GM19395 (cell line): ENCODE results near the gene RIC3.

ENCODE experiments used
- ATAC-seq: cut with Tn5 transposase; IDR thresholded peaks from one replicate; pipeline ENCODE4 v1.9.1; 2021; ENCODE audit warnings: mild to moderate bottlenecking, moderate library complexity; ENCODE audit not compliant: unreplicated experiment

Gene RIC3

DNA sequence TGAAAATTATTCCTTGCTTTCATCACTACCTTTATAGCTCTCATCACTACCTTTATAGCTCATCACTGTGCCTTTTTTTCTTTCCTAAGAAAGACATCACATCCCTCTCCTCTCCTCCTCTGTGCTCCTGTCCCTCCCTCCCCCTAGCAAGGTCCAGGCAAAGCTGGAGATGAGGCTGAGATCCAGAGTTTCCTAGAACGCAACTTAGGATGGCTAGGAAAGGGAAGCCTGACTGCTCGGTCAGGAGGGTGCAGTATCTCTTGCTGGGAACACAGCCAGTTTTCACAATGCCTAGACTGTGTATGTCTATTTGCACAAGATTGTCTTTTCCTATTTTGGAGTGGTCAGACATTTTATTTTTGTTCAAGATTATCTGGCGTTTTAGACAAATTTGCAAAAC, 63.2 kb downstream of the RIC3 start:
- no peak for ATAC-seq

GRCh38 chr11:8105133-8105532, 63.7 kb downstream of the RIC3 start:
- no peak for ATAC-seq

GRCh38 chr11:8103909-8104308, 64.9 kb downstream of the RIC3 start:
- ATAC-seq, result no peak

GRCh38 chr11:8102965-8103364, 65.9 kb downstream of the RIC3 start:
- no peak for ATAC-seq

GRCh38 chr11:8102296-8102915, 66.4 kb downstream of the RIC3 start:
- ATAC-seq, result no peak

- ATAC-seq, result no peak
Observed at GRCh38 chr11:8101421-8101820, 67.4 kb downstream of the RIC3 start.

DNA sequence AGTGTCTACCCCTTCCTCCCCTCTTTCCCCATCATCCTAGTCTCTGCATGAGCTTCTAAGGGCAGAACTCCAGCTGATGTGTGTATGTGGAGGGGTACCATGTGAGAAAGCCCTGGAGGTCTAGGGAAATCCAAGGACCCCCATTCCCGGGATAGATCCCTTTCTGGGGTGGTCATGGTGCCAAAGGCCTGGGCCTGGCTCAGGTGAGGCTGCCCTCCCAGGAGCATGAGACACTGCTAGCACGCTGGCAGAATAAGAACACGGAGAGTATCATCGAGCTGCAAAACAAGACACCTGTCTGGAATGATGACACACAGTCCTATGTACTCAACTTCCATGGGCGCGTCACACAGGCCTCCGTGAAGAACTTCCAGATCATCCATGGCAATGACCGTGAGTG, 68.2 kb downstream of the RIC3 start:
- no peak for ATAC-seq

- ATAC-seq, result no peak
Observed at GRCh38 chr11:8100158-8100557, 68.7 kb downstream of the RIC3 start.

- ATAC-seq, result peak; percentile 75
Observed at GRCh38 chr11:8099291-8099899, 69.4 kb downstream of the RIC3 start.

- ATAC-seq, result no peak
Observed at GRCh38 chr11:8098879-8099278, 69.9 kb downstream of the RIC3 start.

DNA sequence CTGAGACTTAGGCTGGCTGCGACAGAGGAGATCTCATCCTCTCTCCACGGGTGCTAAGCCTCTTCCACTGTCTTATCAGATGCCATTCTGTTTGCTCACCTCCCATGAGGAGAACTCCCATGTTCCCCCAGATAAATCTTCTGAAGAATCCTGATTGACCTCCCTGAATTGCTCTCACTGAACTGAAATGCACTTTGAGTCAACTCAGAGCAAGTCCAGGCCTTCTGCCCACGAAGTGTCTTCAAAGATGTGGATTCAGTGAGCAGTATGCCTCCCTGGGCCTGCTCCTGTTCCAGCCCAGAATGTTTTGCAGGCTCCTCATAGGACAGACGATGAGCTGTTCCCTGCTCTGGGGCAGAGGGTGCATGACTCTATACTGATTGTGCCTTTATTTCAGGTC, 70.5 kb downstream of the RIC3 start:
- no peak for ATAC-seq

- no peak for ATAC-seq
Observed at GRCh38 chr11:8097926-8098325, 70.9 kb downstream of the RIC3 start.

DNA sequence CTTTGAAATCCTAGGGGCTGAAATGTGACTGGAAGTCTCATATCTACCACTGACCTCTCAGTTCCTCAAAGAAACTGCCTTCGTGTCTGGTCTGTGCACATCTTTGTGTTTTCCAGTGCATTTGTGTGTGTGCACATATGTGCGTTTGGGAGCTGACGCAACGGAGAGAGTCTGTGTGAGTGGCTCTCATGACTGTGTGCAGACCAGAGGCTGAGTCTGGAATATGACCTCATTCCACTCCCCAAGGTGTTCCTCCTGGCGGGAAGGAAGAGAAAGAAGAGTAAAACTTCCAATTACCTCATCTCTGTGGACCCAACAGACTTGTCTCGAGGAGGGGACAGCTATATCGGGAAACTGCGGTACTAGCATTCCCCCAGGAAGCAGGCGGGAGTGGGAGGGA, 71.4 kb downstream of the RIC3 start:
- ATAC-seq, result no peak

- no peak for ATAC-seq
Observed at GRCh38 chr11:8097062-8097461, 71.8 kb downstream of the RIC3 start.

DNA sequence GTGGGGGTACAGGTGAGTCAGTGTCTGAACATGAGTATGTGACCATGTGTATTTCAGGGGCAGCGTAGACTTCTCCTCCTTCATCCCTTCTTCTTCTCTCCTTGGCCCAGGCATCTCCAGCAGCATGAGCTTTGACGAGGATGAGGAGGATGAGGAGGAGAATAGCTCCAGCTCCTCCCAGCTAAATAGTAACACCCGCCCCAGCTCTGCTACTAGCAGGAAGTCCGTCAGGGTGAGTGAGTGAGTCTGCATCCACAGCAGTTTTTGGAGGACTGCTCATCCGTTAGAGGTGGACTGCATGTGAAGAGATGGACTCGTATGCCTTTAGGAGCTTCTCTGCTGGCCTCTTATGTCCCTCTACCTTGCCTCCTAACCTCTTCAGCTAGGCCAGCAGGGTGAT, 72.2 kb downstream of the RIC3 start:
- no peak for ATAC-seq

- ATAC-seq, result no peak
Observed at GRCh38 chr11:8095806-8096522, 72.9 kb downstream of the RIC3 start.

- no peak for ATAC-seq
Observed at GRCh38 chr11:8095371-8095770, 73.5 kb downstream of the RIC3 start.

DNA sequence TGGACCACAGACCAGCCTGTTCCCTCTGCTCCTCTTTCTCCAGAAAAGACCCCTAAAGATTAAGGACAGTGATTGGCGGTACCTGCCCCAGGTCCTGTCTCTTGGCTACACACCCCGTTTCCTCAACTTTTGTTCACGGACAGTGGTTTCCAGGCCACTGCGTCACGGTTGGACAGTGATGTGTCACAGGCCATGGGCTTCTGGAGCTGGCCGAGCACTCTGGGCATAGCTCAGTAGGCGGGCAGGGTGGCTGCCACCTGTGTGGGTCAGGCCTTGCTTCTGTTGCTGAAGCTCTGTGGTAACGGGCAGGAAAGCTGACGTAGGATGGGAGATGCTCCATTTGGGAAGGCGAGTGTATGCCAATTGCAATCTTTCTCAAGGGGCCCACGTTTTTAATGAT, 74.2 kb downstream of the RIC3 start:
- ATAC-seq, result no peak

DNA sequence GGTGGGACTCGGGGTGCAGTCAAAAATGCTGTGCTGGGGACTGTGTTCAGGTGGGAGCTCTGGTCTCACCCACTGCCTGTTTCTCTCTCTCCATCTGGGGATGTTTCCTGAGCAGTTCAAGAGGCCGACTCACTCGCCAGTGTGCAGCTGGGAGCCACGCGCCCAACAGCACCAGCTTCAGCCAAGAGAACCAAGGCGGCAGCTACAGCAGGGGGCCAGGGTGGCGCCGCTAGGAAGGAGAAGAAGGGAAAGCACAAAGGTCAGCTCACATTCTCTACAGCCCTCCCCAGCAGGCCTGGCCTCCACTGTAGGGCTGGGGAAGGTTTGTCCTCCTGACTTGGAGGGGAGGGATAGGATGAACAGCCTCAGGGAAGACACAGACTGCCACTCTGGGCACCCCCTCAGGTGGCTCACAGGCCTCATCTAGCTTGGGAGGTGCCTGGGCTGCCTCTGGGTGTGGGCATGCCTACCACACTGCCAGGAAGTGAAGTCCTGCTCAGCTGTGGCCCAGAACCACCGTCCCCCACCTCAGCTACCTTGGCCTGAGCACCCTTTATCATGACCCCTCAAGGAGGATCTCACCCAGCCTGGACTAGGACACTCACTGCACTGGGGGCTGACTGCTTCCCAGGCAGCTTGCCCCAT, 74.8 kb downstream of the RIC3 start:
- ATAC-seq, result no peak

DNA sequence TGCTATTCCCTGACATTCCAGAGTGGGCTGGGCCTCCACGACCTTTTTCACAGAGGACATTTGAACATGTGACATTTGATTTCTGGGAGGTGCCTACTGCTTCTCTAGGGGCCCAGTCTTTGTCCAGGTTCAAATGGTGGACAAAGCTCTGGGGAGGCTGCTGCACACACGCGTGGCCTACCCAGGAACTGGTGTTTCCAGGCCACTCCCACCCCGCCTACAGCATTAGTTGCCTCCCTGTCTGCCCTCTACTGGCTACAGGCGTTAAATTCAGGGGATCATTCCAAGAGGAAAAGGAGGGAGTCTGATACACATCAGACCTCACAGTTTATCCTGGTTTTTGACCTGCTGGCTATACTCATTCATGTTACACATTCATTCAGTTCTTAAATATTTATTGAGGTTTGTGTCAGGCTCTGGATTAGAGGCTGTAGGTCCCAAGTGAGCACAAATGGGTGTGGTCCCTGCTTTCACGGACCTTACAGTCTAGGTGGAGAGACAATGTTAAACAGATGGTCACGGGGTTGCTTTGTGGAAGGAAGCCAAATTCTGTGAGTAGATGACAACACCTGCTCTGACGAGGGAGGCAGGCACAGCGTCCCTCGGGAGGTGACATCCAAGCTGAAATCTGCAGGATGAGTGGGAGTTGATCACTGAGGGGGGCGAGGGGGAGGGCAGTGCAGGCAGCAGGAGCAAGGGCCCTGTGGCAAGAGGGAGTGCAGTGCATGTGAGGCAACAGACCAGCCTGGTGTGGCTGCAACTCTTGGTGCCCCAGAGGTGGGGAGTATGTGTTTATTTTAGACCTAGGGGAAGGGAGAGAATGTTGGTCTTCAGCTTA, 76.0 kb downstream of the RIC3 start:
- ATAC-seq, result peak; percentile 76

DNA sequence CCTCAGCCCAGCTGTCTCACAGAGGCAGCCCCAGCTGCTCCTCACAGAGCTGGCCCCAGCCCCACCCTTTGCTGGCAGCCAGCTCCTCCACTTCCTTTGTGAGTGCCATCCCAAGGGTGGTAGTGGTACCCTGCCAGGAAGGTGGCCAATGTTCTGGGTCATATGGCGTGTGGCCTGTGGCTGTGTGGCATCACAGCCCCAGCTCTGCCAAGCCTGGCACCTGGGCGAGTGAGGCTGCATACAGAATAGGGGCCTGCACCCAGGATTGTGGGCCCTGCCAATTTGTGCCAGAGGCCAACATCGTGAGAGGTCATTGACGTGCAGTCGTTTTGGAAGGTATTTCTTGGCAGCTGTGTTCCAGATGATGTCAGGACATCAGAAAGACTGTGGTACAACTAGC, 77.1 kb downstream of the RIC3 start:
- no peak for ATAC-seq
